ENCODE results near the gene PRSS50.
A peak's percentile ranks its signal among the peaks of the same experiment; 100 is the strongest.

The PRSS50 gene

GRCh38 chr3:46695962-46696894 lies 21.4 kb downstream of the PRSS50 start:
- H3K4me3 ChIP-seq (replicated peaks; ENCODE audit: low read depth, low read length) = no peak overlapping the region
- no peak for TF ChIP-seq CTCF (IDR thresholded peaks at IDR 0.05; ENCODE audit: low read depth, low read length, missing control alignments)
- DNase-seq (ENCODE audit: extremely low read depth, low read depth) = no peak

DNA sequence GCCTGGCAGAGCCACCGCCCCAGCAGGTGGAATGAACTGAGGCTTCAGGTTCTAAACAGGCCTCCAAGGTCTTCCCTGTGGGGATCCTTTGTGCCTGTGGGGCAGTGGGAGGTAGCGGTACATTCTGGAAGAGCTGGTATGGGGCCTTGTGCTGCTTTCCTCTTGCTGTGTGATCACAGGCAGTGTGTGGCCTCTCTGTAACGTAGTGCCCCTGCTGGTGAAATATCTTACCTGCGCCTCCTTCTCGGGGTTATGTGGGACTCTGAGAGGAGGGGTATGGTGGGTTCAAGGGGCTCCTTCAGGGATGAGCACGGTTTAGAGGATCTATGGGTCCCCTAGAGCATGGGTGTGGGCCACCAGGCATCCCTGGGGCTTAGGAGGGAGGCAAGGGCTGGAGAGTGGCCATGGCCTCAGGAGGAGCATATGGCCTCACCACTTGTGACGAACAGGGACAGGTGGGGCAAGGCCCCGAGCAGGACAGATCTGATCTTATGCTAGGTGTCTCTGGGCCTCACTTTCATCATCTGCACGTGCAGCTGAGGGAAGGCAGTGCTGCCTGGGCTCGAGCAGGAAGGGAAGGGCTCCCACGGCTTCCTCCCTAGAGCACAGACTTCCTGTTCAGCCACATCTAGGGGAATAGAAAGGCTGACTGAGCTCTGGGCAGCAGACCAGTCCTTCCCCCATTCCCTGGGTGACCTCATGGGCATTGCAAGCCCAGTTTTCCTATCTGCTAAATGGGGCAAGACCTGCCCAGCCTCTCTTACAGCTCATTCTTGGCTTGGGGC lies 22.3 kb downstream of the PRSS50 start:
- no peak for DNase-seq (ENCODE audit: extremely low read depth, low read depth)
- peak; percentile 43 for TF ChIP-seq CTCF (IDR thresholded peaks at IDR 0.05; ENCODE audit: low read depth, low read length, missing control alignments)
- no peak overlapping the region for H3K4me3 ChIP-seq (replicated peaks; ENCODE audit: low read depth, low read length)

DNA sequence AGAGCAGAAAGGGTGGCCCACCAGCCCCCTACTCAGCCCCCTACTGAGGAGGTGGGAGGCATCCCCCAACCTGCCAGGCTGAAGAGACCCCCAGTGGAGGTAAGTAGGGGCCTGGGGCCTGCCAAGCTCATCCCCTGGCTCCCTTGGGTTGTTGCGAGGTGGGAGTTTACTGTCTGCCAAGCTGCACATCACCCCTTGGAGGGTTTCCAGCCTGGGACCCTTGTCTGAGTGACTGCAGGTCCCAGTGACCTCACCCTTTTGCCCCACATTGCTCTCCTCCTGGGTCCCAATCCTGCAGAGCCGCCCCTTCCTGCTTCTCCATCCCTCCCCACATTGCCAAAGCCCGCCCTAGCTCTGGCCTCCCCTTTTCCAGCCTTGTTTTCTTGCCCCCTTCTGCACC lies 23.1 kb downstream of the PRSS50 start:
- TF ChIP-seq CTCF (IDR thresholded peaks at IDR 0.05; ENCODE audit: low read depth, low read length, missing control alignments) = no peak
- H3K4me3 ChIP-seq (replicated peaks; ENCODE audit: low read depth, low read length) = no peak overlapping the region
- no peak for DNase-seq (ENCODE audit: extremely low read depth, low read depth)

DNA sequence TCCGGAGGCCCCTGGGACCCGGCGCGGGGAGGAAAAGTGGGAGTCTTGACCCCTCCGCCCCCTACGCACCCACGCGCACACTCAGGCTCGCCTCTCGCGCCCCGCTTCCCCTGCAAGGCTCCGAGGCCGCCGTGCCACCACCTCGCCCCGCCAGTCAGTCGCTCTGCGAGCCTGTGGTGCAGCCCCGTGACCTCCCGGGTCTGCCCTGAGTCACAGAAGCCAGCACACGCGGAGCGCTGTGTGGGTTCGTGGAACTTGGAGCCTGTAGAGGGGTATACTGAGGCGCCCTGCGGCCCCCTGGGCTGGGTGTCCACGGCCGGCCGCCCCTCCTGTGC lies 23.8 kb downstream of the PRSS50 start:
- no peak for DNase-seq (ENCODE audit: extremely low read depth, low read depth)
- no peak for TF ChIP-seq CTCF (IDR thresholded peaks at IDR 0.05; ENCODE audit: low read depth, low read length, missing control alignments)
- peak overlapping the region; percentile 48; the same call in 1 of the 2 replicates for H3K4me3 ChIP-seq (replicated peaks; ENCODE audit: low read depth, low read length)

GRCh38 chr3:46693038-46693891 lies 24.4 kb downstream of the PRSS50 start, which contains the start of gene ALS2CL:
Gene ALS2CL, minus strand, starts transcription at chr3:46693679. Its CDS starts 4,239 bp downstream, at chr3:46689440.
- no peak for DNase-seq (ENCODE audit: extremely low read depth, low read depth)
- no peak for TF ChIP-seq CTCF (IDR thresholded peaks at IDR 0.05; ENCODE audit: low read depth, low read length, missing control alignments)
- H3K4me3 ChIP-seq (replicated peaks; ENCODE audit: low read depth, low read length) = peak within 1 kb of the TSS; percentile 48

GRCh38 chr3:46692566-46692990 lies 25.1 kb downstream of the PRSS50 start:
- no peak overlapping the region; the same call in 1 of the 2 replicates for H3K4me3 ChIP-seq (replicated peaks; ENCODE audit: low read depth, low read length)
- DNase-seq (ENCODE audit: extremely low read depth, low read depth) = no peak
- TF ChIP-seq CTCF (IDR thresholded peaks at IDR 0.05; ENCODE audit: low read depth, low read length, missing control alignments) = no peak

Measured in HFF-Myc (cell line).